RWPE2 (cell line): ENCODE data around the gene SPINK14.
A peak's percentile ranks its signal among the peaks of the same experiment; 100 is the strongest.

Experiments used
- ATAC-seq: fragments of 200-7000 bp; cut with Tn5 transposase; 3 replicates; pipeline ENCODE4 v1.9.1; 2021; ENCODE audit warnings: low read depth
- DNase-seq: peaks from one replicate; pipeline ENCODE4 v3.0.0-alpha.2; 2020; ENCODE audit warnings: low spot score
- H3K27ac ChIP-seq: fragments of 450-650 bp; 2 replicates; pipeline ENCODE4 v1.5.1; 2017; ENCODE audit warnings: mild to moderate bottlenecking; ENCODE audit not compliant: poor library complexity, severe bottlenecking
- H3K27me3 ChIP-seq: fragments of 250-450 bp; sonication (Bioruptor Pico); 2 replicates; pipeline ENCODE4 v1.5.1; 2021; ENCODE audit warnings: mild to moderate bottlenecking, moderate library complexity; ENCODE audit not compliant: insufficient read depth, poor library complexity, severe bottlenecking
- H3K36me3 ChIP-seq: fragments of 250-450 bp; sonication (Bioruptor Pico); 2 replicates; pipeline ENCODE4 v1.5.1; 2020; ENCODE audit warnings: low read depth, mild to moderate bottlenecking, moderate library complexity
- H3K4me1 ChIP-seq: fragments of 250-450 bp; sonication (Bioruptor Pico); 2 replicates; pipeline ENCODE4 v1.5.1; 2021; ENCODE audit warnings: mild to moderate bottlenecking, moderate library complexity; ENCODE audit not compliant: insufficient read depth, poor library complexity, severe bottlenecking
- H3K4me3 ChIP-seq: fragments of 250-450 bp; sonication (Bioruptor Pico); 2 replicates; pipeline ENCODE4 v1.5.1; 2021; ENCODE audit warnings: mild to moderate bottlenecking, moderate library complexity; ENCODE audit not compliant: severe bottlenecking
- H3K9me3 ChIP-seq: fragments of 250-450 bp; sonication (Bioruptor Pico); 2 replicates; pipeline ENCODE4 v1.5.1; 2021; ENCODE audit warnings: mild to moderate bottlenecking, moderate library complexity; ENCODE audit not compliant: severe bottlenecking
- CTCF ChIP-seq: fragments of 450-650 bp; IDR thresholded peaks from one replicate; pipeline ENCODE4 v1.5.1; 2017; ENCODE audit warnings: mild to moderate bottlenecking, moderate library complexity; ENCODE audit not compliant: poor library complexity, severe bottlenecking

The SPINK14 gene

DNA sequence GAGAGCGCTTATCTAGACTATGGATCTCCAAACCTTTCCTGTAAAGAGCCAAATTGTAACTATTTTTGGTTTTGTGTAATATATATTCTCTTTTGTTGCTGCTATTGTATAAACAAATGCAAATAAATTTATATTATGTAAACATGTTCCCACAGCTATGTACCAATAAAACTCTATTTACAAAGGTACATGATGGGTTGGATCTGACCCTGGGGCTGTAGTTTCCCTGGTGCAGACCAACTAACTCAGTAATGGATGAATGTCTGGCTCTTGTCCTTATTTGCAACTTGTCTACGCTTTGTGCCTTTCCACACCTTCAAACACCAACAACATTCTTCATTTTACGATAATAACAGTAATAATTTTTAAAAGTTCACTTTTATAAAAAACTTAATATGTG, 27.5 kb upstream of the SPINK14 start:
- H3K36me3 ChIP-seq = no peaks in the 10 kb centered on the region
- no peak for DNase-seq
- H3K4me1 ChIP-seq = peaks cover 13% of the 10 kb centered on the region
- H3K27me3 ChIP-seq = no peaks in the 10 kb centered on the region
- no peak for ATAC-seq
- no peak overlapping the region for H3K27ac ChIP-seq
- H3K9me3 ChIP-seq = no peaks in the 10 kb centered on the region
- no peak for TF ChIP-seq CTCF
- no peak overlapping the region for H3K4me3 ChIP-seq

DNA sequence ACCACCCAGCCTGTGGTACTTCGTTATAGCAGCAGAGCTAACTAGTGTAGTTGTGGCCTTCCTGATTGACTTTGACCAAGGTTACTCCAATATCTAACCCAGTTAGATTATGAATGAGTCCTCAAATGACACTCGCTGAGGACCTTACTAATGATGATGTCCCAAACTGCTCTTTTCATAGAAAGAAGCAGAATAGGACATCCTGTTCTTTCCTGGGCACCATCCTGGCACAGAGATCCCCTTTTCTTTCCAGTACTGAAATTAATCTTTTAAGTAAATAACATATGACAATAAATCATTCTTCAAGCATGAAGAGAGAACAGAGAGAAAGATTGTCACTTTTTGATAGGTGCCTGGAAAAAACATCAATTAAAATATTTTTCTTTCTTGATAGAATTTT, 26.7 kb upstream of the SPINK14 start:
- no peak for ATAC-seq
- Histone ChIP-seq H3K36me3 (no peaks in the 10 kb centered on the region), H3K27me3 (no peaks in the 10 kb centered on the region), H3K4me3 (no peak overlapping the region), H3K4me1 (peaks cover 21% of the 10 kb centered on the region), H3K27ac (no peak overlapping the region), H3K9me3 (no peaks in the 10 kb centered on the region)
- no peak for DNase-seq
- no peak for TF ChIP-seq CTCF

GRCh38 chr5:148145916-148146315, 22.4 kb upstream of the SPINK14 start:
- H3K27me3 ChIP-seq = no peaks in the 10 kb centered on the region
- H3K27ac ChIP-seq = peak overlapping the region; percentile 78
- H3K9me3 ChIP-seq = no peaks in the 10 kb centered on the region
- ATAC-seq (peak; percentile 99), DNase-seq (peak; percentile 77)
- H3K4me3 ChIP-seq = no peak overlapping the region
- H3K36me3 ChIP-seq = no peaks in the 10 kb centered on the region
- no peak for TF ChIP-seq CTCF
- peaks cover 22% of the 10 kb centered on the region for H3K4me1 ChIP-seq

DNA sequence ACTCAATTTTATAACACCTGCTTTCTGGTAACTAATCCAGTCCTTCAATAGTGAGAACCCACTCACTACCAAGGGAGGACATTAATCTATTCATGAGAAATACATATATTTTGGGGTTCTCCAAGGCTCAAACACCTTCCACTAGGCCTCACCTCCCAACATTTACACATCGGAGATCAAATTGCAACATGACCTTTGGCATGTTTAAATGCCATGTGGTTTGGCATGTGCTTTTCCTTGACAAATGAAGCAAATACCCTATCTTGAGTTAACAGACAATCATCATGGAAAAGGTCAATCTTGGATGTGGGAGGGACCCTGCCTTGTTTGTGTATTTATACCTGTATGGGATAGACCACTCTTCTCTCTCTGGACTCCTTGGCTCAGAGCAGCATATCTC, 21.9 kb upstream of the SPINK14 start:
- Histone ChIP-seq H3K27ac (peak overlapping the region; percentile 78), H3K4me1 (peaks cover 22% of the 10 kb centered on the region), H3K9me3 (no peaks in the 10 kb centered on the region), H3K4me3 (no peak overlapping the region), H3K36me3 (no peaks in the 10 kb centered on the region), H3K27me3 (no peaks in the 10 kb centered on the region)
- ATAC-seq = no peak
- TF ChIP-seq CTCF = no peak
- no peak for DNase-seq

GRCh38 chr5:148147415-148147814, 20.9 kb upstream of the SPINK14 start:
- no peak for DNase-seq
- Histone ChIP-seq H3K36me3 (no peaks in the 10 kb centered on the region), H3K4me3 (no peak overlapping the region), H3K9me3 (no peaks in the 10 kb centered on the region), H3K27me3 (no peaks in the 10 kb centered on the region), H3K27ac (no peak overlapping the region), H3K4me1 (peaks cover 22% of the 10 kb centered on the region)
- TF ChIP-seq CTCF = no peak
- ATAC-seq = no peak
